T follicular helper cell (primary cell): ENCODE measurements around the gene DIABLO.
"Not testable (repeated sequence)": the region's sequence is repeated elsewhere in the genome, so short reads cannot be mapped to it uniquely, and the experiment has no call there.

ENCODE experiments used
- DNase-seq: peaks from one replicate; pipeline ENCODE4 v3.0.0-alpha.2; 2020; ENCODE audit warnings: low read depth
- total RNA-seq, 2 experiments: gene quantifications; one replicate each; lab custom pipeline; 2026; lab: John Stamatoyannopoulos, UW

Gene DIABLO
- total RNA-seq = 5.9 to 9.6 reads per million in 2 experiments

DNA sequence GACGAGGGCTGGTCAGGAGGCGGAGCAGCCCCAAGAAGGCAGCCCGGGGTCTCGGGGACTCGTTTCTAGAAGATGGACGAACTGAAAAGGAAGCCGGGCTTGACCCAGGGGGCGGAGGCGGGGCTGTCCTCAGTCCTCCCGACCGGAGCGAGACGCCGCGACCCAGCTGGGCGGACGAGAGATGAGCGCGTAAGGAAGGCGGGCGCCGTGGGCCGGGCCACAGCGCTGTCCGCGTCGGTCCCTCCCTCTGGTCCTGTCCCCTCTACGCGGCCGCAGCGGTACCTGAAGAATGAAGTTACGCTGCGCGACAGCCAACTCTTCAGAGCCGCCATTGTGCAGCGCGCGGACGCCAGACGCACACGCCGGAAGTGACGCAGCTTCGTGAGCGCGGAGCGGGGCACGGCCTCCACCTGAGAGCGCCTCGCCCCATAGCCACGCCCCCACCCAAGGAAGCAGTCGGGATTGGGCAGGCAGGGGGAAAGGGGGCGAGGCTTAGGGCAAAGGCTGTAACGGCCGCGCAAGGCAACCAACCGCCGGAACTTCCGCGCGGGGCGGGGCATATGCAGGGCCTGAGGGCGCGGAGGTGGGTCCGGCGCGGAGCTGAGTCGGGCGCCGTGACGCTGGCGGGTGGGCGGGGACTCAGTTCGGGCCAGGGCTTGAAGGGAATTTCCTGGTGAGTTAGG is at the start of gene DIABLO:
TSS of gene DIABLO (minus strand) at position 370 of the 683 bp plus-strand sequence. CDS start at position 332, 38 bp downstream.
- DNase-seq = peak; percentile 100

- DNase-seq = no peak
Measured at GRCh38 chr12:122275459-122275858, 49.6 kb upstream of the DIABLO start.

DNA sequence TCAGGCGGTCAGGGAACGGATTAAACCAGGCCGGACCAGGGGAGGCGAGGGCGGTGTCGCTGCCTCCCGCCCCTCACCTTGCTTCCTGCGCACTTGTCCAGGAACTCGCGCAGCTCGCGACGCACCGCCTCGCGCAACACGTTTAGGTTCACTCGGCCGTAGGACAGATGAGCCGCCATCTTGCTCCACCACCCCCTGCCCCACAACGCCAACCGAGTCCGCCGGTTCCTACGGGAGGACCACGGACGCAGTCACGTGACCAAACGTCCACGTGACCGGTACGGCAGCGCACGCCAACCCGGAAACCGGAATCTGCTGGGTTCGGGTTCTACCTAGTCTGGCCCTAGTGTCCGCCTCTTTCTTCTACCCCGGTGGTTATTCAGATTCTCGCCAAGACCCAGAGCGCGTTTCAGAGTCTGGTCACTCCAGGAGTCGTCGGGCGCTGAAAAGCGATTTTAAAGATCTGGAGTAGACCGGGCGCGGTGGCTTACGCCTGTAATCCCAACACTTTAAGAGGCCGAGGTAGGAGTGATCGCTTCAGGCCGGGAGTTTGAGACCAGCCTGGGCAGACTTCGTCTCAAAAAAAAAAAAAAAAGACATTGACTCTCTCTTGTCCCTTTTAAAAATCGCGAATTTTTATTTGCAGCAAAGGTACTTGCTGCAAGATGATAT is 40.5 kb upstream of the DIABLO start, which contains the start of gene VPS33A:
TSS of gene VPS33A (minus strand) at position 265 of the 672 bp plus-strand sequence. CDS start at position 179, 86 bp downstream.
- DNase-seq = peak; percentile 88

GRCh38 chr12:122265886-122266229 is 40.0 kb upstream of the DIABLO start:
- peak; percentile 17 for DNase-seq

DNA sequence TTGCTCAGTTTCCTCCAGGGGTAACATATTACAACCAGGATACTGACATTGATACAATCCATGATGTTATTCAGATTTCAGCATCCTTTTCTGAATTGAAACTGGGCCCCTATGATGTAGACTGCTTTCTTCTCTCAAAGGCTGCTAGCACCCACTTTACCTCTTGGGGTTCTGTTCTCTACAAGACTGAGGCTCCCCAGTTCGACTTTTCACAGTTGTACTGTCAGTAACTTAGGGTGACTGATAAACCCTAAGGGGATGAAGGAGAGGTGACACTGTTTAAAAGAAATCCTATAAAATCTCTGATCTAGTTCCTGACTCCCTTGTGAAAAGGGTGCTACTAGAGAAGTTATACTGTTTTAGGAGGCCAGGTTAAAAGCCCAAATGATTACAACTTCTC is 39.6 kb upstream of the DIABLO start:
- no peak for DNase-seq

GRCh38 chr12:122260735-122261134 is 34.9 kb upstream of the DIABLO start:
- DNase-seq = not testable (repeated sequence)

DNA sequence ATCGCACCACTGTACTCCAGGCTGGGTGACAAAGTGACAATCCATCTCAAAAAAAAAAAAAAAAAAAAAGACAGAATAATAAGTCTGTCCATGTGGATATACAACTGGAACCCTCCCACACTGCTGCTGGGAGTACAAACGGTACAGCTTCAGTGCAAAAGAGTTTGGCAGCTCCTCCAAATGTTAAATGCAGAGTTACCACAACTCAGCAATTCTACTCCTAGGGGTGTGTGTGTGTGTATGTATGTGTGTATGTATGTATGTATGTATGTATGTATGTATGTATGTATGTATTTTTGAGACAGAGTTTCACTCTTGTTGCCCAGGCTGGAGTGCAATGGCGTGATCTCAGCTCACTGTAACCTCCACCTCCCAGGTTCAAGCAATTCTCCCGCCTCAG is 33.1 kb upstream of the DIABLO start:
- DNase-seq = not testable (repeated sequence)

DNA sequence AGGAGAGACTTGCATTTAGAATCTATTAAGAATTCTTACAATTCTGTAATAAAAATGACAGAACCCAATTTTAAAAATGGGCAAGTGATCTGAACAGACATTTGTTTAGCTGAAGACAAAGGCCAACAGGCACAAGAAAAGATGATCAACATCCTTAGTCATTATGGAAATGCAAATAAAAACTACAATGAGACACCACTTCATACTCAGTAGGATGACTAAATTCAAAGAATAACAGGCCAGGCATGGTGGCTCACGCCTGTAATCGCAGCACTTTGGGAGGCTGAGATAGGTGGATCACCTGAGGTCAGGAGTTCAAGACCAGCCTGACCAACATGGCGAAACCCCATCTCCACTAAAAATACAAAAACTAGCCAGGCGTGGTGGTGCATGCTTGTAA is 32.6 kb upstream of the DIABLO start:
- DNase-seq = not testable (repeated sequence)

GRCh38 chr12:122250536-122250935 is 24.7 kb upstream of the DIABLO start:
- no peak for DNase-seq

DNA sequence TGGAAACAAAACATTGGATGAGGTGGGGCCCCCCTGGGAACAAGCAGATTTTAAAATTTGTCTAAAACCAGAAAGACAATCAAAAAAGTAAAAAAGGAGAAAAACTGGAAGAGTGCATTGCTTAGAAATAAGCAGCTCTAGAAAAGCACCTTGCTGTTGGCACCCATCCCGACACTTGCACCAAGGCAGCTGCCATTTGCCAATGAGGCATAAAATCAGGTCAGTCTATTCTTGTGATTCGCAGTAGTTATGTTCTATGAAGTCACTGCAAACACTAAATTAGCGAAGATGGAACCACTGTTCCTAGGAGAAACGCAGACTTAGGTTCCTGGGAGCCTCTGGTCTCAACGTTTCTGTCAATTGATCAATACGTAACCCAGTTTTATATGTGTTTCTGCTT is 24.2 kb upstream of the DIABLO start:
- no peak for DNase-seq

GRCh38 chr12:122245553-122245952 is 19.7 kb upstream of the DIABLO start:
- no peak for DNase-seq

GRCh38 chr12:122244565-122245371 is 18.9 kb upstream of the DIABLO start:
- DNase-seq = no peak

- DNase-seq = no peak
Measured at GRCh38 chr12:122243965-122244364, 18.1 kb upstream of the DIABLO start.

DNA sequence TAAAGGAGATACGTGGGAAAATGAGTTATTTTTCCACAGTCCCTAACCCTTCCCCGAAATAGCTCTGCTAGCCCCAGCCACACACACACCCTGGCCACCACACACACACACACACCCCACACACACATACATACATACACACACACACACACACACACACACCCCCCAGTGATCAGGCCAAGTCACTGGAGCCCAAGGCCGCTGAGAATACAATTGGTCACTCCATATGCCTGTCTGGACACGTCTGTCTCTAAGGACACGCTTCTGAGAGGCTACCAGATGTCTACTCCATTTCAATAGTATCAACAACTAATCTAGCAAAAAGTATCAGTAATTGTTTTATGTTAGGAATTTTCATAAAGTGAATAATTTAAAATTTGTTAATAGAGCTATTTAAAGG is 13.0 kb upstream of the DIABLO start:
- DNase-seq = no peak

GRCh38 chr12:122235741-122236140 is 9.9 kb upstream of the DIABLO start:
- no peak for DNase-seq

DNA sequence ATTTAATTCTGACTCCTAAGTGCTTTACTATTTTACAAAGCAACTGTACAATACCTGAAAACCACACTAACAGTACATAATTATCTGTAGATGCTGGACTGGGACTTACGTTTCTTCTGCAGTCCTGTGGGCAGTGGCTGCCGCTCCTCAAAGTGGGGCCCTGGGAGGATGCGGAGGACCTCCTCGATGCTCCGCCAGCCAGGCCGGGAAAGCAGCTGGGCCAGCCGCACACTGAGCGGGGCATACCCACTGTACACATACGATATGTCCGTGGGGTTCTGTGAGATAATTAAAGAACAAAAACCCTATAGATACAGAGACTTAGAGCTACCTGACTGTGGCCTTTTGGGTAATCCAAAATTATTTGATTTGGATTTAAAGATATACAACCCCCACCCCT is 6.8 kb upstream of the DIABLO start:
- DNase-seq = no peak

DNA sequence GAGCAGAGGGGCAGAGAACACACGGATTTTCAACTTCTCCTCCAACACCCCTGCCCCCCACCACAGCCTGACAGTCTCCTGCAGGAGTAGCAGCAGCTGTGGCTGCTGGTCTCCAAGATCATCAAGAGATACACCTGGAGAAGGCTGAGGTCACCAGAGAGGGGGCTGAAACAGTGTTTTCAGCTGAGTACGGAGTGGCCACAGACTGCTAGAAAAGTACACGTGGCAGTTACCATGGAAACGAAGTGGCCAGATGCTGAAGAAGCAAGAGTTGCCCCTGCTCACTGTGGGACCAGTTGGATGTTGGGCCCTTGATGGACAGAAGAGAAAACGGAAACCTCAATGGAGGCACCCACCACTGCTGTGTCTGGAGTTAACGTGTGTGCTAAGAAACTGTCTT is 4.9 kb upstream of the DIABLO start:
- DNase-seq = no peak

- DNase-seq = no peak
Measured at GRCh38 chr12:122228092-122228491, 2.2 kb upstream of the DIABLO start.

DNA sequence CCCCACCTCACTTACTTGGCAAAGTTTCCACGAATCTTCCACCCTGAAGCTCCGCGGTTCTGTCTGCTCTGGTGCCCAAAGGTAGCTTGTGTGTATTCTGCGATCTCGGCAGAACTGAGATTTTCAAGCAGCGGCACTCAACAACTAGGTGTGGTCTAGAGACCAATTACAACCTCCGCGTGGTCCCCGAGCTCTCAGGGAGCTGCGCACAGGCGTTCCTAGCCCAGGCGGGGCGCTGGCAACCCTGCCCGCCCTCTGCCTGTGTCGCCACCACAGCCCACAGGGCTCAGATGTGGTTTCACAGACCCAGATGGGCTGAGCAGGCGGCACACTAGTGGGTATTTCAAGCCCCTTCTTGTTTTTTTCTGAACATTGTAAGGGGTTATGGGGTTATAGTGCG is 1.5 kb upstream of the DIABLO start:
- DNase-seq = no peak

GRCh38 chr12:122226366-122227125 is 694 bp upstream of the DIABLO start:
- DNase-seq = no peak

- no peak for DNase-seq
Measured at GRCh38 chr12:122216445-122216844, 9.4 kb downstream of the DIABLO start.

GRCh38 chr12:122215771-122216170 is 10.1 kb downstream of the DIABLO start:
- no peak for DNase-seq
